Mesenteric fat pad (tissue), 1 donor: ENCODE results near the gene HHAT. TPM values are rescaled to one million over a fixed set of nuclear protein-coding genes. Genes with fewer than 3 reads are reported as not detected.

Source experiments
- DNase-seq: peaks from one replicate; pipeline ENCODE4 v3.0.0-alpha.2; 2020; ENCODE audit warnings: low spot score
- total RNA-seq: library from RNA; stranded (reverse); fragmentation: NEBNext Ultra II Directional; extraction: Animal tissue kit (Norgen Biotek cat#: 25700); gene quantifications from one replicate; pipeline ENCODE4 v1.2.1, GENCODE V29; 2021
- donor health status: DM: yes; HTN: yes; CAD: no.

Gene HHAT
- total RNA-seq, 1 donor from 2014 or later, result 2.5 TPM

GRCh38 chr1:210313046-210313595 lies 15.6 kb upstream of the HHAT start:
- no peak for DNase-seq

DNA sequence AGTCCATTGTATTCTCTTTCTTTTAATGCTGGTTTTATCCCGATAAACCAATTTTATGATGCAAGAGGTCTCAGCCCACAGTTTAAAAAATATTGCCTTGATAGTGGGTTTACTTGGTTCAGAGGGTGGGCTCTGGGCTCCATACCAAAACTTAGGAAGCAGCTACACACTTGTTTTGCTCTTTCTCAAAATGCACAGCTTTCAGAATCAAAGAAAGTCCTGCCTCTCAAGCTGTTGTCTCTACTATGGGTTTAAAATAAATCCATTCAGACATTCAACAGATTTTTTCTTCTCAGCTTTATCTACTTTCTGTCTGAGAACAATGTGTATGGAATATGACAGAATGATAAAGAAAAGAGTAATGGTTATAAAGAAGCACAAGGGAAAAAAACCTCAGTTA lies 14.8 kb upstream of the HHAT start:
- no peak for DNase-seq

DNA sequence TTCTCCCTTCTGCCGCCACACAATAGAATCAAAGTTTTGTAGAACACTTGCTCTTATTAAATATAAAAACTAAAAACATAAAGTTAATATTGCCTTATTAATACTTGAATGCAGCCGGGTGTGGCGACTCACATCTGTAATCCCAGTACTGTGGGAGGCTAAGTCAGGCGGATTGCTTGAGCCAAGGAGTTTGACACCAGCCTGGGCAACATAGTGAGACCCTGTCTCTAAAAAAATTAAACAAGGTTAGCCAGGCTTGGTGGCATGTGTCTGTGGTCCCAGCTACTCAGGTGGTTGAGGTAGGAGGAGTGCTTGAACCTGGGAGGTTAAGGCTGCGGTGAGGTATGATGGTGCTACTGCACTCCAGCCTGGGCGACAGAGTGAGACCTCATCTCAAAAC lies 13.2 kb upstream of the HHAT start:
- no peak for DNase-seq

DNA sequence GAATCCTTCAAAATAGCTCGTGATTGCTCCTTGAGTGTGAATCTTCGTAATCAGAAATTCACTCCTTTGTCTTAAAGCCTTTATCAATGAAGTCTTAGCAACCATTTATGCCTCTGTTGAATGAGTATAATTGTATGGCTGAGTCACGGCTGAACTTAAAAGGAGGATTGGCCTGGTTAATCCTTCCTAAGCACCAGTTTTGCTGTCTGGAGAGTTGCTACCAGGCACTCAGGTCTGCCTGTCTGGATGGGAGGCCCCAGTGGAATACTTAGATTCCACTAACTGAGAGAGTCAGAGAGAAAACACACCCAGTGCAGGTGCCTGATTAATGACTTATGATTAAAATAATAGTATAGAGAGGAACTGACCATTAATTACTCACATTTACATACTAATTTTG lies 7.6 kb upstream of the HHAT start:
- no peak for DNase-seq

GRCh38 chr1:210321552-210321951 lies 7.2 kb upstream of the HHAT start:
- DNase-seq, result no peak

GRCh38 chr1:210323957-210324356 lies 4.7 kb upstream of the HHAT start:
- DNase-seq, result no peak

- DNase-seq, result no peak
Observed at GRCh38 chr1:210325026-210325670, 3.6 kb upstream of the HHAT start.

GRCh38 chr1:210328032-210328745 lies 513 bp upstream of the HHAT start:
- no peak for DNase-seq

GRCh38 chr1:210330279-210330866 lies 1.7 kb downstream of the HHAT start:
- DNase-seq, result no peak

DNA sequence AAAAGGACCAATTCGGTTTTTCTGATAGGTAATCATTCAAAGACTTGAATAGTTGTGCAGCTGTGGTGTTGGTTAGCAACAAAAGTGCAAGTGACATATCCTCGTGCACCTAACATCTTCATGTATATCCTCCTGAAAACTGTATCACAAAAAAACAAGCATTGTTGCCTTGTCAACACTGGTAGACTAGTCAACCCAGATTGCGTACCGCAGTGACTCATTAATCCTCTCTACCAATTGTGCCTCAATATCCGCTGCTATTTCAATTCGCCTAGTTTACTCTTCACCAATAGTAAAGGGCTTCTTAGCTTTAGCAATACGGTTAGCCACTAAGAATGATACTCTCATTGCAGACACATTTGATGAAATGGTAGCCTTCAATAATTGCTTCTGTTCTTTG lies 3.5 kb downstream of the HHAT start:
- DNase-seq, result no peak

DNA sequence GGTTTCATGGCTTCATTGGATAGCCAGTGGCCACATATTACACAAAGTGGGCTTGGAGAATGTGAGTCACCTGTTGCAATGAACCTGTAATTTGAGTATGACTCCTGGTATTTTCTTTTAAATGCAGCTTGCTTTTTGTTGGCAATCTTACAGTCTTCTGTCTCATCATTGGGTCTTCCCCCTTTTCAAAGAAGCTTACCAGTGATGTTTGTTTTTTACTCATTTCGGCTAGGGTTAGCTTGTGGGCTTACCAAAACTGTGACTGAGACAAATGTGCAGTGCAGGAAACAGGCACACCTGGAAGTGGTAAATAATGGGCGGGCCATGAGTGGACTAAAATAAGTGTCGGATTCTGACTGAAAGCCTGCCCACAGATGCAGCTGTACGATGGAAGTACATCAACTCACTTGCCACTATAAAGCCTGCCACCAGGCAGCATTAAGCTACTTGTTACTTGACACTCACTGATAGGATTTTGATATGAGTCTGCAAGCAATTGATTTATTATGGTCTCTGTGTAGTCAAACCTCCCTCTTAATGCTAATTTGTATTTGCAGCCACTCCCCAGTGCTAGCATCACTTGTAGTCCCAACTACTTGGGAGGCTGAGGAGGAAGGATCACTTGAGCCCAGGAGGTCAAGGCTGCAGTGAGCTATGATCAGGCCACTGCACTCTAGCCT lies 4.2 kb downstream of the HHAT start:
- DNase-seq, result no peak

DNA sequence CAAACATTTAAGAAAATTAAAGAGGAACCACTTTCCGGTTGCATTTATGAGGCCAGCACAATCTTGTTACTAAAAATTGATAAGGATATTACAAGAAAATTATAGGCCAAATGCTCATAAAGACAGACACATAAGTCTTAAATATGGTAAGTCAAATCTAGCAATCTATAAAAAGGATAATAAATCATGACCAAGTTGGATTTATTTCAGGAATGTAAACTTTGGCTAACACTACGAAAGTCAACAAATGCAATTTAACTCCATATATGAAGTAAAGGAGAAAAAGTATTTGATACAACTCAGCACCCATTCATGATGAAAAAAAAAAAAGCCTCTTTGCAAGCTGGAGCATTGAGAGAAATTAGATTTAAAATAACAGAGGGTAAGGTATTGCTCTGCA lies 6.3 kb downstream of the HHAT start:
- DNase-seq, result no peak

DNA sequence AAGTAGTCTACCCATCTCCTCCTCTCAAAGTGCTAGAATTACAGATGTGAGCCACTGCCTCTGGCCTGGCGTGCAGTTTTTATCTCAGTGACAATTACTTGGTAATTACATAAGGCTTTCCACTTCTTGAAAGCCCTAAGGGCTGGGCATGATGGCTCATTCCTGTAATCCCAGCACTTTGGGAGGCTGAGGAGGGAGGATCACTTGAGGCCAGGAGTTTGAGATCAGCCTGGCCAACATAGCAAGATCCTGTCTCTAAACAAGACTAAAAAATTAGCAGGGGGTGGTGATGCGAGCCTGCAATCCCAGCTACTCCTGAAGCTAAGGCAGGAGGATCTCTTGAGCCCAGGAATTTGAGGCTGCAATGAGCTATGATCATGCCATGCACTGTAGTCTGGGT lies 7.7 kb downstream of the HHAT start:
- DNase-seq, result no peak

- no peak for DNase-seq
Observed at GRCh38 chr1:210339500-210339899, 10.8 kb downstream of the HHAT start.

- no peak for DNase-seq
Observed at GRCh38 chr1:210340311-210340710, 11.6 kb downstream of the HHAT start.

DNA sequence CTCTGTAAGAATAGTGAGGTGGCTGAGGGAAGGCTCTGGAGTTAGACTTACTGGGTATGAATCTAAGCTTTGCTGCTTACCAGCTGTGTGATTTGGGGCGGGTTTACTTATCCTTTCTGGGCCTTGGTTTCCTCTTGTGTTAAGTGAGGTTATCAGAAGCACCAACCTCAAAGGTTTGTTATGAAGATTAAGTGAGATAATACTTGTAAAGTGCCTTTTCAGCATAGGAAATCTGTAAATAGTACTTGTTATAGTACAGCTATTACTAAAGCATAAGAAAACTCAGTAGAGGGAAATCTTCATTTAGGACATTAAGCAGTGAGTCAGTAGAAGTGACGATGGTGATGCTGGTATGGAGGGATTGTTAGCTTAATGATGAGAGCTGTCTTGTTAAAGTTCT lies 12.1 kb downstream of the HHAT start:
- DNase-seq, result no peak

- DNase-seq, result no peak
Observed at GRCh38 chr1:210342986-210343780, 14.5 kb downstream of the HHAT start.

DNA sequence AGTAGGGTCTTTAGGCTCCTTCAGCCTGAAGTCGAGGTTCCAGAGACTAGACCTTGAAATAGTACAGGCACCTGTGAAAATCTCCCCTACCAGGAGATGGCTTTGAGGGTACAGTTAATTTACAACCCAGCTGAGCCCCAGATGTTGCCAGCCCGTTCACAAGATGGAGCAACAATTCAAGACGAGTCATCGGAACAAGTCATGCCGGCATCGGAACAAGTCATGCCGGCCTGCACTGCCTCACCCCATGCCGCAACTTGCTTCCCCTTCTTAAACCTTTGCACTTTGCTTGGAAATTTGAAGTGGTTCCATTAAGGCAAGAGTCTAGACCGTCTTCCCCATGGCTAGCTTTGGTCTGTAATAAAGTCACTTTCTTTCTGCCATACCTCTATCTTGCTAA lies 16.0 kb downstream of the HHAT start:
- no peak for DNase-seq

GRCh38 chr1:210347112-210347511 lies 18.4 kb downstream of the HHAT start:
- no peak for DNase-seq

GRCh38 chr1:210351496-210351895 lies 22.8 kb downstream of the HHAT start:
- no peak for DNase-seq

- DNase-seq, result no peak
Observed at GRCh38 chr1:210352575-210352974, 23.9 kb downstream of the HHAT start.
